HFF-Myc (cell line): ENCODE data around the gene AMIGO1.
"Not testable (repeated sequence)": the region's sequence is repeated elsewhere in the genome, so short reads cannot be mapped to it uniquely, and the experiment has no call there.

Source experiments
- DNase-seq: peaks from one replicate; pipeline ENCODE4 v3.0.0-alpha.2; 2011; ENCODE audit warnings: low read depth; ENCODE audit errors: extremely low read depth
- H3K4me3 ChIP-seq: replicated peaks from 2 replicates; pipeline ENCODE4 v1.5.1; 2011; ENCODE audit warnings: low read depth, mild to moderate bottlenecking, control low read depth, low read length
- CTCF ChIP-seq: IDR thresholded peaks from 2 replicates; pipeline ENCODE4 v1.5.1; 2012; ENCODE audit warnings: mild to moderate bottlenecking, low read depth, low read length, control low read depth; ENCODE audit errors: missing control alignments

AMIGO1 gene

GRCh38 chr1:109479311-109479710 lies 30.2 kb downstream of the AMIGO1 start:
- no peak for TF ChIP-seq CTCF
- no peak for DNase-seq

GRCh38 chr1:109478806-109479205 lies 30.7 kb downstream of the AMIGO1 start:
- DNase-seq = no peak
- no peak for TF ChIP-seq CTCF
- no peak overlapping the region for H3K4me3 ChIP-seq

More at GRCh38 chr1:109479311-109479710, 30.2 kb downstream of the AMIGO1 start:
- no peak overlapping the region for H3K4me3 ChIP-seq

DNA sequence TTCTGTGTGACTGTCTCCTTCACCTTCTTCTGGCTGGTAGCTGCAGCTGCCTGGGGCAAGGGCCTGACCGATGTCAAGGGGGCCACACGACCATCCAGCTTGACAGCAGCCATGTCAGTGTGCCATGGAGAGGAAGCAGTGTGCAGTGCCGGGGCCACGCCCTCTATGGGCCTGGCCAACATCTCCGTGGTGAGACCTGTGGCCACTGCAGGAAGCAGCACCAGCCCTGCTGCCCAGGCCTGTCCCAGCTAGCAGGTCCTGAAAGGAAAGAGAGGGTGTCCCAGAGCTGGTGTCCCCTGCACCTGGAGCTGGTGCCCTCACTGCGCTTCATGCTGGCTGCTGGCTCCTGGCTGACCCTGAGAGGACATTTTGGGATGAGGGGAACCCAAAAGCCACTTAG lies 31.7 kb downstream of the AMIGO1 start:
- no peak for TF ChIP-seq CTCF
- DNase-seq = no peak

DNA sequence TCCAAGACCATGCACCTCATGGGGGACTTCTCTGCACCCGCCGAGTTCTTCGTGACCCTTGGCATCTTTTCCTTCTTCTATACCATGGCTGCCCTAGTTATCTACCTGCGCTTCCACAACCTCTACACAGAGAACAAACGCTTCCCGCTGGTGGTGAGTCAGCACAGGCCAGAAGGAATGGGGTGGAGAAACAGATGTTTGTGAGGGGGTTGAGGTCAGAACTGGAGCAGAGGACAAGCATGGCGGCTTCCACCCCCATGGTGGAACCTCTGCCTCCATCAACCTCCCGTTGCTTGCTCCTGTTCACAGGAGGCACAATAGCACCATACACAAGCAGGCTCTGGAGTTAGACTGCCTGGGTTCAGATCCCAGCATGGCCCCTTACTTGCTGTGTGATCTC lies 32.7 kb downstream of the AMIGO1 start:
- DNase-seq = no peak
- TF ChIP-seq CTCF = no peak
- no peak overlapping the region for H3K4me3 ChIP-seq

More for the DNA sequence above, 31.7 kb downstream of the AMIGO1 start:
- no peak overlapping the region for H3K4me3 ChIP-seq

DNA sequence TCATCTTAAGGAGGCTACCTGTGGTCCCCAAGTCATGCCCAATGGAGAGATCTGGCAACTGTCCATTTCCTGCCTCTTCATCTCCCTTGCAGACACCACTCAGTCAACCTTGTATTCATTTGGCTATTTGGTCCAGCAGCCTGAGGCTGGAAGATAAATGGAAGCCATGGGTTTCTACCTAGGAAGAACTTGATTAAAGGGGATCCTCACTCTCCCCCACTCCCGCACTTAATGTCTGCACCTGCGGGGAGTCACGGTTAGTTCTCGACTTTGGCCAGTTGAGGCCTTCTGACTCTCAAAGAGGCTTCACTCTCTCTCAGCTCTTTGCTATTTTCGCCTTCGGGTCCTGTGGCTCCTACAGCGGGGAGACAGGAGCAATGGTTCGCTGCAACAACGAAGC lies 34.3 kb downstream of the AMIGO1 start:
- TF ChIP-seq CTCF = no peak
- no peak for DNase-seq
- H3K4me3 ChIP-seq = no peak overlapping the region

DNA sequence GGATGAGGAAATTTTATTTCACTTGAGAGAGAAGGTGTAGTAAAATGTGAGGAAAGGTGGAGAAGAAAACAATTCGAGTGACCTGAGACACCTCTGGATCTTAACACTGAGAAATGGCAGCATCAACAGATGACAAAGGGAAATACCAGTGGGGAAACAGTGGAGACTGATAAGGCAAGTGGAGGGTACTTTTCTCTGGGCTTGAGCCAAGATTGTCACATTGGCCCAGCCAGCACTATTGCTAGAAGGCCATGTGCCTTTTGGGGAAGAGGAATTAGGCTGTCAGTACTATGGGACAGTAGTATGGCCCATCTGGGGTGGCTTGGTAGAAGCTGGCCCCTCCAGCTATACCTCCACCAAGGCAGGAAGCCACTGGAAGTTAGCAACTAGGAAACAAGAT lies 34.8 kb downstream of the AMIGO1 start:
- no peak overlapping the region for H3K4me3 ChIP-seq
- TF ChIP-seq CTCF = no peak
- no peak for DNase-seq

- DNase-seq, H3K4me3 ChIP-seq: not testable (repeated sequence)
Observed at GRCh38 chr1:109473284-109474057, 36.1 kb downstream of the AMIGO1 start.
